ENCODE data around the gene MALT1.
"Not testable (repeated sequence)": the region's sequence is repeated elsewhere in the genome, so short reads cannot be mapped to it uniquely, and the experiment has no call there.

The MALT1 gene

DNA sequence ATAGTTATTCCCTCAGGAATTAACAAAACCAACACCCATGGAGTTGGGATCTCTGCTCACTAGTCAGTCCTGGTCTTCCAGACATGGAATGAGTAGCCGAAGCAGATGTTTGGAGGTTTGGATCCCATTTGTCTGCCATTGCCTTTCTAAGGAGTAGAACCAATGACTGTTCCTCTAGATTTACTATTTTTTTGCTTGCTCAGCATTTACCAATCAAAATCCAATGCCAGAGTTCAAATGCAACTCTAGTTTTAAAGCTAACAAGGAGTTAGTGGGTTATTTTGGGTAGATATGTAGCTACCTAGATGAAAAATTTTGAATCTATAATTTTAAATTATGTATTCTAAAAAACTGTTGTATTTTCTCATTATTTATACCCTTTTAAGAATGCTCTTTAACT is 62.6 kb downstream of the MALT1 start:
- FAIRE-seq, result no peak
- TF ChIP-seq POU2F2 (IDR thresholded peaks at IDR 0.05; ENCODE audit: low read depth, low read length) (no peak), TAF1 (IDR thresholded peaks at IDR 0.05; ENCODE audit: low read depth, low read length) (no peak), POLR2A (IDR thresholded peaks at IDR 0.05; ENCODE audit: low read depth, low read length) (no peak), SPI1 (IDR thresholded peaks at IDR 0.05; ENCODE audit: low read depth, low read length) (no peak), POLR2AphosphoS5 (IDR thresholded peaks at IDR 0.05; ENCODE audit: low read depth, low read length) (no peak), PAX5 (IDR thresholded peaks at IDR 0.05; ENCODE audit: insufficient read depth, low read length, severe bottlenecking) (no peak)
- DNase-seq (ENCODE audit: insufficient read length, low spot score), result no peak

DNA sequence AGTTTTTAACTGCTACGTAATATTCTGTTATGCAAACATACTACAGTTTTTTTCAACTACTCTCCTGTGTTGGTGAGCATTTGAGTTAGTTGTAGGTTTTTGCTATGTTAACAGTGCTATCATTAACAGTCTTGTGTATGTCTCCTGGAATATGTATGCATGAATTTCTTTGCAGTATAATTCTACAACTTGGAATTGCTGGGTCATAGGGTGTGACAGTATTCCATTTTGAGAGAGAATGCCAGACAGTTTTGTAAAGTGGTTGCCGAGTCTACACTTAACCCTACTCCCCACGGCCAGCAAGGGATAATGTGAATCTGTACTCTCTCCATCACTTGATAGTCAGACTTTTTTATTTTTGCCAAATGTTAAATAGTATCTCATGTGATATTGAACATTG is 67.1 kb downstream of the MALT1 start:
- DNase-seq (ENCODE audit: insufficient read length, low spot score) (no peak), FAIRE-seq (no peak)
- TF ChIP-seq TAF1 (IDR thresholded peaks at IDR 0.05; ENCODE audit: low read depth, low read length), result no peak
- TF ChIP-seq POLR2AphosphoS5 (IDR thresholded peaks at IDR 0.05; ENCODE audit: low read depth, low read length), result no peak
- no peak for TF ChIP-seq SPI1 (IDR thresholded peaks at IDR 0.05; ENCODE audit: low read depth, low read length)
- no peak for TF ChIP-seq POLR2A (IDR thresholded peaks at IDR 0.05; ENCODE audit: low read depth, low read length)
- no peak for TF ChIP-seq POU2F2 (IDR thresholded peaks at IDR 0.05; ENCODE audit: low read depth, low read length)
- no peak for TF ChIP-seq PAX5 (IDR thresholded peaks at IDR 0.05; ENCODE audit: insufficient read depth, low read length, severe bottlenecking)

DNA sequence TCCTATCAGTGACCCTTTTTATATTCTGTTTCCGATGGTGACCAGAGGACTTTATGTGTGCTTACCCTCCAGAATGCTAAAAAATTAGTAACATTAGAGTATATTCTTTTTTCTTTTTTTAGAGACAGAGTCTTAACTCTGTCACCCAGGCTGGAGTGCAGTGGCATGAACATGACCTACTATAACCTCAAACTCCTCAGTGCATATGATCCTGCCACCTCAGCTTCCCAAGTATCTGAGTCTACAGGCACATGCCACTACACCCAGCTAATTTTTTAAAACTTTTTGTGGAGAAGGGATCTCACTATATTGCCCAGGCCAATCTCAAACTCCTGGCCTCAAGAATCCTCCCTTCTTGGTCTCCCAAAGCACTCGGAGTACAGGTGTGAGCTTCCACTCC is 74.6 kb downstream of the MALT1 start:
- no peak for DNase-seq (ENCODE audit: insufficient read length, low spot score)
- no peak for FAIRE-seq
- TF ChIP-seq POLR2A (IDR thresholded peaks at IDR 0.05; ENCODE audit: low read depth, low read length) (no peak), PAX5 (IDR thresholded peaks at IDR 0.05; ENCODE audit: insufficient read depth, low read length, severe bottlenecking) (no peak), TAF1 (IDR thresholded peaks at IDR 0.05; ENCODE audit: low read depth, low read length) (no peak), POU2F2 (IDR thresholded peaks at IDR 0.05; ENCODE audit: low read depth, low read length) (no peak), SPI1 (IDR thresholded peaks at IDR 0.05; ENCODE audit: low read depth, low read length) (no peak), POLR2AphosphoS5 (IDR thresholded peaks at IDR 0.05; ENCODE audit: low read depth, low read length) (no peak)

DNA sequence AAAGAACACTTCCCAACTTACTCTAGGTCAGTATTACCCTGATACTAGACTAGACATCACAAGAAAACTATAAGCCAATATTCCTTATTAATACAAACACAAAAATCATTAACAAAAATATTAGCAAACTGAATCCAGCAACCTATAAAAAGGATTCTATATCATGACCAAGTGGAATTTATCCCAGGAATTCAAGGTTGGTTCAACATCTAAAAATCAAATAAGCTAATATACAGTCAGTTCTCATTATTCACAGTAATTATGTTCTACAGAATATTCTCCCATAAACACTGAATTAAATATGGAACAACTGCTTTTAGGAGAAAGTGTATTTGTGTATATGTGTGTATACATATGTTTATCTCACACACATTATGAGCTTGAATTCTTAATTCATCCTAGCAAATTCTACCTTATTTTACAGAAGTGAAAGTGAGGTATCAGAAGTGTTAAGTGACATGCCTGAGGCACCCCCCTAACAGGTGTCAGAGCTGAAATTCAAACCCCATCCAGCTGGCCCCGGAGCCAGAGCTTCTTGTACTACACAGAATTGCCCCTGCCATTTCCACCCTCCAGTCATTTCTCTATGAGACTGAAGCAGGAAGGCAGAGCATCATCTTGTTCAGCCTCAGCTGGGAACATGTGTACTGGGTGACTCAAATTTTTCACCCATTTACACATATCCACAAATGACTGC is 77.8 kb downstream of the MALT1 start:
- no peak for DNase-seq (ENCODE audit: insufficient read length, low spot score)

DNA sequence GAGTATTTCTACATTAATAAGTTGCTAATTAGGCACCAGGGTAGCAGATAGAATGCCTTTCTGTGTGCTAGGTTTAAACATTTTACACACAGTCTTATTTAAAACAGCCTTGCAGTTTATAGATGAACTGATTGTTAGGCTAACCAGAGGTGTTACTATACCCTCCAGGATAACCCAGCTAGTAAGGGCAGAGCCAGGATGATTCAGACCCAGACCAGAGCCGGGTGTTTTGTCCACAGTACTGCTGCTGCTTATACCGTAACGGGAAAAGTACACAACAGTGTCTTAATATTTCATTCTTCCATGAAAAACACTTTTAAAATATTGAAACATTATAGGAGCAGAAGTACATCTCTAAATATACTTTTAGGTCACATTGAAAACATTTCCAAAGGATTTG is 82.7 kb downstream of the MALT1 start:
- no peak for FAIRE-seq
- no peak for DNase-seq (ENCODE audit: insufficient read length, low spot score)
- TF ChIP-seq PAX5 (IDR thresholded peaks at IDR 0.05; ENCODE audit: insufficient read depth, low read length, severe bottlenecking), result no peak
- no peak for TF ChIP-seq TAF1 (IDR thresholded peaks at IDR 0.05; ENCODE audit: low read depth, low read length)
- TF ChIP-seq SPI1 (IDR thresholded peaks at IDR 0.05; ENCODE audit: low read depth, low read length), result no peak
- TF ChIP-seq POLR2A (IDR thresholded peaks at IDR 0.05; ENCODE audit: low read depth, low read length), result no peak
- TF ChIP-seq POU2F2 (IDR thresholded peaks at IDR 0.05; ENCODE audit: low read depth, low read length), result no peak
- TF ChIP-seq POLR2AphosphoS5 (IDR thresholded peaks at IDR 0.05; ENCODE audit: low read depth, low read length), result no peak

More for the DNA sequence above, 77.8 kb downstream of the MALT1 start:
- TF ChIP-seq TAF1 (IDR thresholded peaks at IDR 0.05; ENCODE audit: low read depth, low read length) (no peak), POLR2A (IDR thresholded peaks at IDR 0.05; ENCODE audit: low read depth, low read length) (no peak), POLR2AphosphoS5 (IDR thresholded peaks at IDR 0.05; ENCODE audit: low read depth, low read length) (peak; percentile 59), SPI1 (IDR thresholded peaks at IDR 0.05; ENCODE audit: low read depth, low read length) (peak; percentile 56; the same call in 1 of the 2 replicates), PAX5 (IDR thresholded peaks at IDR 0.05; ENCODE audit: insufficient read depth, low read length, severe bottlenecking) (no peak), POU2F2 (IDR thresholded peaks at IDR 0.05; ENCODE audit: low read depth, low read length) (no peak)
- no peak for FAIRE-seq

DNA sequence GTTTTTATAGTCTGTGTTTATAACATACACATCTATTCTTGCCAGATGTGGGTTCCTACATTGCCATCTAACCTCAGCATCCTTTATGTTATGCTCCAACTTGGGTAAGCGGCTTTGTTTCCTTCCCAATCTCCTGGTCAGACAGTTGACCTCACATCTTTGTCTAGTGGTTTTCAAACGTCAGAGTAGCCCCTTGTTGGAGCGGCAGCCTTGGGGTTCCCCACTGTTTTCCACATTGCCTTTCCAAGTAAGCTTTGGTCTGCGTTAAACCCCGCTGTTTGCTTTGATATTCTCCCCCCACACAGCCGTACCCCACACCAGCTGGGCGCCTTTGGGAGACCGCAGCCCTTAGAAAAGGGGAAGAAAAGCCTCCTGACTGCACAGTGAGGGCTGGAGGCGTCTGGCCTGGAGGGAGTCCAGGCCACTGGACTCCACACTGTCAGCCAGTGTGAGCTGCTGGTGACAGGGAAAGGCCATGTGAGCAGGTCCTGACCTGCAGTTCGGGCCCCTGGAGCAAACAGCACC is 83.3 kb downstream of the MALT1 start:
- peak; percentile 28 for FAIRE-seq
- no peak for DNase-seq (ENCODE audit: insufficient read length, low spot score)
- no peak for TF ChIP-seq TAF1 (IDR thresholded peaks at IDR 0.05; ENCODE audit: low read depth, low read length)
- no peak; the same call in 1 of the 2 replicates for TF ChIP-seq POLR2AphosphoS5 (IDR thresholded peaks at IDR 0.05; ENCODE audit: low read depth, low read length)
- no peak for TF ChIP-seq SPI1 (IDR thresholded peaks at IDR 0.05; ENCODE audit: low read depth, low read length)
- TF ChIP-seq POU2F2 (IDR thresholded peaks at IDR 0.05; ENCODE audit: low read depth, low read length), result no peak
- TF ChIP-seq PAX5 (IDR thresholded peaks at IDR 0.05; ENCODE audit: insufficient read depth, low read length, severe bottlenecking), result no peak
- TF ChIP-seq POLR2A (IDR thresholded peaks at IDR 0.05; ENCODE audit: low read depth, low read length), result no peak; the same call in 1 of the 2 replicates

DNA sequence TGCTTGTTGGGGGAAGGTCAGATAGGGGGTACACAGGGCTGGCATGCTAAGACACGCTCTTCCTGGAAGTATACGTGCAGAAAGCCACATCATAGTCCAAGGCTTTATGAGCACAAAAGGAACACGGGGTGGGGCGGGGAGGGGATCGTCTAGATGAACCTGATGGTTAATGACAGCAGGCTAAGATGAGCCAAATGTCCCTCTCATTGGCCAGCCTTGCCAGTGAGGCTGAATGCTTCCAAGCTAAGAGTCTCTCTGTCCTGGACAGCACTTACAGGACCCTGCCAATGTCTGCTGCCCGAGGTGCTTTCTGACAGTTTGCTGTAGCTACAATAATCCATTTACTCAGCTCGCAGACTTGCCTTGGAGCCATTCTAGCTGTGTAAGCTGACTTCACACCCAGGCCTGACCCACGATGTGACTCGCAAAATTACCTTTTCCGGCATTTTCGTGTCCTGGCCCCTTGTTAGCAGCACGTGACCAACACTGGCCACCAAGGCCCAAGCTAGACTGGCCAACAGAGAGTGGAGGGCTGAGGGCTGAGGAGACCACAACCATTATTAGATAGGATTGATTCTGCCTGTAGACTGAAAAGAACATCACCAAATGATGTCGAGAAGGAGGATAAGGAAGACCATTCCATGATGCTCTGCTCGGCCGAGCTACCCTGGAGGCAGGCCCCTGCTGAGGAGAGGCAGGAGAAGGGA is 84.2 kb downstream of the MALT1 start:
- TF ChIP-seq PAX5 (IDR thresholded peaks at IDR 0.05; ENCODE audit: insufficient read depth, low read length, severe bottlenecking), result no peak
- TF ChIP-seq POLR2AphosphoS5 (IDR thresholded peaks at IDR 0.05; ENCODE audit: low read depth, low read length), result peak; percentile 18; the same call in 1 of the 2 replicates
- TF ChIP-seq TAF1 (IDR thresholded peaks at IDR 0.05; ENCODE audit: low read depth, low read length), result no peak
- no peak for TF ChIP-seq POLR2A (IDR thresholded peaks at IDR 0.05; ENCODE audit: low read depth, low read length)
- FAIRE-seq, result peak; percentile 79

DNA sequence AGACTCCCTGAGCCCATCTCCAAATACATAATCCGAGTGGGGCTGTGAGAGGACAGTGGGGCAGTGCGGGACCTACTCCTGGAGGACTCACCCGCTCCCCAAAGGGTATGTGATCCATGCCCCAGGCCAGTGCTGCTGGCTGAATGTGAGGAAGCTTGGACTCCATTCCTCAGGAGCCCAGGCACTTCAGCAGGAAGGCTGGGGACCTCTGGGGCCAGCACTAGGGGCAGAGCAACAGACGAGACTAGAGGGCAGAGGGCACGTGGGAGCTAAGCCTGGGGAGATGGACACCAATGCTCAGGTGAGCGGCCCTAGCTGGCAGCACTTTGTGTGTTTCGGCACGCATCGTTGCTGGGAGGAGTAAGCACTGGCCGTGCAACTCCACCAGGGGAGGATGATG is 84.9 kb downstream of the MALT1 start:
- FAIRE-seq, result peak; percentile 35
- DNase-seq (ENCODE audit: insufficient read length, low spot score), result no peak
- TF ChIP-seq TAF1 (IDR thresholded peaks at IDR 0.05; ENCODE audit: low read depth, low read length) (no peak), POLR2AphosphoS5 (IDR thresholded peaks at IDR 0.05; ENCODE audit: low read depth, low read length) (no peak), POLR2A (IDR thresholded peaks at IDR 0.05; ENCODE audit: low read depth, low read length) (no peak), POU2F2 (IDR thresholded peaks at IDR 0.05; ENCODE audit: low read depth, low read length) (no peak), PAX5 (IDR thresholded peaks at IDR 0.05; ENCODE audit: insufficient read depth, low read length, severe bottlenecking) (no peak), SPI1 (IDR thresholded peaks at IDR 0.05; ENCODE audit: low read depth, low read length) (no peak)

More for the DNA sequence above, 84.2 kb downstream of the MALT1 start:
- no peak for DNase-seq (ENCODE audit: insufficient read length, low spot score)

DNA sequence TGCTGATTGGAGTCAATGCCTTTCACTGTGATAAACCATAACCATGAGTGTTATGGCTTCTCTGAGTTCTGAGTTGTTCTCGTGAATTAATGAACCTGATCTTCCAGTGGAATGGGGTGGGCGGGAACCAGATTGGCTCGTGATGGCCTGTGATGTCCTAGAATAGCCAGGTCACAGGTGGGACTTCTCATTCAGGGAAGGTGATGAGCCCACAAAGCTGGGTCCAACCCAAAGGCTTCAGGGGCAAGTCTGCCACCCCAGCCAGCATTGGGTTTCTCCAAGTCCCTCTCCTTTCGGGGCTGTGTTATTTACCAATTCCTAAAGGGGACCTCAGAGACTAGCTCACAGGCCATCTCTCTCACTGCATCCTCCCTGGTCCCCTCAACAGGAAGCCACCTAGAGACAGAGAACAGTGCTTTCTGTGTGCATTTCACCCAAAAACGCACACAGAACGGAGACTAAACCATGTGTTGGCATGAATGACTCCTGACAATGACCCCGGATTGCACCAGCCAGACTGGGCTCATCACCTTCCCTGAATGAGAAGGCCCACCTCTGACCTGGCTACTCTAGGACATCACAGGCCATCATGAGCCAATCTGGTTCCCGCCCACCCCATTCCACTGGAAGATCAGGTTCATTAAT is 85.5 kb downstream of the MALT1 start:
- FAIRE-seq (no peak), DNase-seq (ENCODE audit: insufficient read length, low spot score) (no peak)
- TF ChIP-seq TAF1 (IDR thresholded peaks at IDR 0.05; ENCODE audit: low read depth, low read length), result no peak

DNA sequence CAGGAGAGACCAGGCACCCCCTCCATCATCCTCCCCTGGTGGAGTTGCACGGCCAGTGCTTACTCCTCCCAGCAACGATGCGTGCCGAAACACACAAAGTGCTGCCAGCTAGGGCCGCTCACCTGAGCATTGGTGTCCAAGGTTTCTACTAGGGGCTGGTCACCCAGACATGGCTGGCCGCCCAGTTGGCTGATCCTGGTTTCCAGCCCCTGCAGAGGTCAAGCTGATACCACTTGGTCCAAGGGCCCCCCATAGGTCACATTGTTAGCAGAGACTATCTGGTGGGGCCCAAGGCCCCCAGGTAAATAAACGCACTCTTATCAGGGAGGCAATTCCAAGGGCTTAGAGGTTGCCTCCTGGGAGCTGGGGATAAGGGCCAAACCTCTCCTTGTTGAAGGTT is 86.1 kb downstream of the MALT1 start:
- FAIRE-seq, result not testable (repeated sequence)

More for the DNA sequence above, 86.1 kb downstream of the MALT1 start:
- DNase-seq (ENCODE audit: insufficient read length, low spot score), result not testable (repeated sequence)
